Measurements from ENCODE around the gene PARD6A.

PARD6A gene

DNA sequence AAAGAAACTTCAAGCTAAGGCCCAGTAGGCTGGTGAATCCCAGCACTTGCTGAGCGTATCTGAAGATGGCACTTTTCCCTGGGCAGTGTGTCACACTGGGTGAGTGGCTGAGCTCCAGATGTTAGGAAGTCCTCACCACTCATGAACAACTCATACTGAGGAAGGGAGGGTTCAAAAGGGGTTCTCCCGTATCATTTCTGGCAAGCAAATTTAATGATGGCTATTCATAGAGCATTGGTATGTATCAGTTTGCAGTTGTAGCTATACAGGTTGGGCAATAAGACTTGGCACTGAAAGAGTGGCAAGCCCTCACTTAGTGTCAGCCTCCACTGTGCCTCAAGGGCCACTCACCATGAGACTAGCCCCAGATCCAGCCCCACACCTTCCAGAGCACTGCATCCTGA is 47.6 kb downstream of the PARD6A start:
- TF ChIP-seq, protein P1, sequence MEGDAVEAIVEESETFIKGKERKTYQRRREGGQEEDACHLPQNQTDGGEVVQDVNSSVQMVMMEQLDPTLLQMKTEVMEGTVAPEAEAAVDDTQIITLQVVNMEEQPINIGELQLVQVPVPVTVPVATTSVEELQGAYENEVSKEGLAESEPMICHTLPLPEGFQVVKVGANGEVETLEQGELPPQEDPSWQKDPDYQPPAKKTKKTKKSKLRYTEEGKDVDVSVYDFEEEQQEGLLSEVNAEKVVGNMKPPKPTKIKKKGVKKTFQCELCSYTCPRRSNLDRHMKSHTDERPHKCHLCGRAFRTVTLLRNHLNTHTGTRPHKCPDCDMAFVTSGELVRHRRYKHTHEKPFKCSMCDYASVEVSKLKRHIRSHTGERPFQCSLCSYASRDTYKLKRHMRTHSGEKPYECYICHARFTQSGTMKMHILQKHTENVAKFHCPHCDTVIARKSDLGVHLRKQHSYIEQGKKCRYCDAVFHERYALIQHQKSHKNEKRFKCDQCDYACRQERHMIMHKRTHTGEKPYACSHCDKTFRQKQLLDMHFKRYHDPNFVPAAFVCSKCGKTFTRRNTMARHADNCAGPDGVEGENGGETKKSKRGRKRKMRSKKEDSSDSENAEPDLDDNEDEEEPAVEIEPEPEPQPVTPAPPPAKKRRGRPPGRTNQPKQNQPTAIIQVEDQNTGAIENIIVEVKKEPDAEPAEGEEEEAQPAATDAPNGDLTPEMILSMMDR (IDR thresholded peaks at IDR 0.05; ENCODE audit: borderline replicate concordance, control extremely low read depth, extremely low read depth, insufficient read depth, missing control alignments): no peak
- in situ Hi-C loops (cut with MboI; ENCODE audit: low sequenced_read_pairs, unreplicated experiment): no loop called here
- no peak for DNase-seq (ENCODE audit: low spot score)

DNA sequence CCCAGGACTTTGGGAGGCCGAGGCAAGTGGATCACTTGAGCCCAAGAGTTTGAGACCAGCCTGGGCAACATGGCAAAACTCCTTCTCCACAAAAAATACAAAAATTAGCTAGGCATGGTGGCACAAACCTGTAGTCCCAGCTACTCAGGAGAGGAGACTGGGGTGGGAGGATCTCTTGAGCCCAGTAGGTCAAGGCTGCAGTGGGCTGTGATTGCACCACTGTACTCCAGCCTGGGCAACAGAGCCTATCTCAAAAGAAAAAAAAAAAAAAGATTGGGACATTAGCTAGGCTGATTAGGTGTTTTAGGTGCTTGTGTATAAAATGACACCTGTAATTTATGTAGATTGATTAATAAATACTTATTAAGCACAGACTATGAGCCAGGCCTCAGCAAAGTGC is 48.3 kb downstream of the PARD6A start:
- DNase-seq (ENCODE audit: low spot score): no peak
- in situ Hi-C loops (cut with MboI; ENCODE audit: low sequenced_read_pairs, unreplicated experiment): no loop called here
- TF ChIP-seq, protein P1 (IDR thresholded peaks at IDR 0.05; ENCODE audit: borderline replicate concordance, control extremely low read depth, extremely low read depth, insufficient read depth, missing control alignments): no peak

DNA sequence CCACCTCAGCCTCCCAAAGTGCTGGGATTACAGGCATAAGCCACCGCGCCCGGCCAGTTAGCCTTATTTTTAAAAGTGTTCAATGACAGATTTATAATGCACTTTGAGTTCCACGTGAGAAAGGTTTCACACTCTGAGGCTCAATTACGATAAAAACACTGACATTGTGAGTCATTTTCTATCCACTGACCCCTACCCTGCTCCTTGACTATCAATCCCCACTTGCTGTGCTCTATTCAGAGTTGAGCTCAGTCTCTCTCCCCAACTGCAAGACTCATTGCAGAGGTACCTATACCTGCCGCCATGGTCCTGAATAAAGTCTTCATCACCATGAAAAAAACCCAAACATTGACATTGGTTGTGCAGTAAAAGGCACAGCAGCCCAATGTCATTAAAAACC is 49.8 kb downstream of the PARD6A start:
- TF ChIP-seq, protein P1 (IDR thresholded peaks at IDR 0.05; ENCODE audit: borderline replicate concordance, control extremely low read depth, extremely low read depth, insufficient read depth, missing control alignments): no peak
- in situ Hi-C loops (cut with MboI; ENCODE audit: low sequenced_read_pairs, unreplicated experiment): no loop called here
- DNase-seq (ENCODE audit: low spot score): no peak
